Adipocyte (in vitro differentiated cells): ENCODE results near the gene ZNF598.

Experiments
- DNase-seq: peaks from one replicate; pipeline ENCODE4 v3.0.0-alpha.2; 2015; ENCODE audit warnings: low read depth
- H3K27me3 ChIP-seq: replicated peaks from 2 replicates; pipeline ENCODE4 v1.7.0; 2013; ENCODE audit warnings: mild to moderate bottlenecking, low read length, moderate library complexity; ENCODE audit not compliant: control insufficient read depth, insufficient read depth
- H3K36me3 ChIP-seq: 2 replicates; pipeline ENCODE4 v1.7.0; 2013; ENCODE audit warnings: low read length, mild to moderate bottlenecking, moderate library complexity; ENCODE audit not compliant: control insufficient read depth, insufficient read depth, severe bottlenecking
- H3K4me1 ChIP-seq: 2 replicates; pipeline ENCODE4 v1.7.0; 2013; ENCODE audit warnings: mild to moderate bottlenecking, low read length, moderate library complexity; ENCODE audit not compliant: control insufficient read depth, insufficient read depth
- H3K4me3 ChIP-seq: 2 replicates; pipeline ENCODE4 v1.7.0; 2013; ENCODE audit warnings: mild to moderate bottlenecking, low read length, moderate library complexity
- H3K9ac ChIP-seq: 2 replicates; pipeline ENCODE4 v1.7.0; 2013; ENCODE audit warnings: mild to moderate bottlenecking, low read length, moderate library complexity
- H3K9me3 ChIP-seq: 2 replicates; pipeline ENCODE4 v1.7.0; 2013; ENCODE audit warnings: mild to moderate bottlenecking, low read length, moderate library complexity; ENCODE audit not compliant: control insufficient read depth

Gene ZNF598

GRCh38 chr16:2001456-2002355 is 7.9 kb downstream of the ZNF598 start:
- H3K9me3 ChIP-seq, result no peaks in the 10 kb centered on the region
- peaks cover 47% of the 10 kb centered on the region for H3K4me1 ChIP-seq
- H3K27me3 ChIP-seq, result no peaks in the 10 kb centered on the region
- DNase-seq, result no peak
- H3K36me3 ChIP-seq, result peaks cover 52% of the 10 kb centered on the region
- H3K4me3 ChIP-seq, result no peak overlapping the region
- H3K9ac ChIP-seq, result no peak overlapping the region

- H3K9ac ChIP-seq, result no peak overlapping the region
- peaks cover 52% of the 10 kb centered on the region for H3K36me3 ChIP-seq
- H3K4me1 ChIP-seq, result peaks cover 45% of the 10 kb centered on the region
- no peaks in the 10 kb centered on the region for H3K27me3 ChIP-seq
- DNase-seq, result no peak
- no peak overlapping the region for H3K4me3 ChIP-seq
- H3K9me3 ChIP-seq, result no peaks in the 10 kb centered on the region
These were observed 8.6 kb downstream of the ZNF598 start for GRCh38 chr16:2001035-2001434.

GRCh38 chr16:1999866-2000514 is 9.6 kb downstream of the ZNF598 start:
- Histone ChIP-seq H3K4me3 (no peak overlapping the region), H3K9me3 (no peaks in the 10 kb centered on the region), H3K27me3 (no peaks in the 10 kb centered on the region), H3K9ac (no peak overlapping the region), H3K4me1 (peaks cover 35% of the 10 kb centered on the region), H3K36me3 (peaks cover 58% of the 10 kb centered on the region)
- no peak for DNase-seq

DNA sequence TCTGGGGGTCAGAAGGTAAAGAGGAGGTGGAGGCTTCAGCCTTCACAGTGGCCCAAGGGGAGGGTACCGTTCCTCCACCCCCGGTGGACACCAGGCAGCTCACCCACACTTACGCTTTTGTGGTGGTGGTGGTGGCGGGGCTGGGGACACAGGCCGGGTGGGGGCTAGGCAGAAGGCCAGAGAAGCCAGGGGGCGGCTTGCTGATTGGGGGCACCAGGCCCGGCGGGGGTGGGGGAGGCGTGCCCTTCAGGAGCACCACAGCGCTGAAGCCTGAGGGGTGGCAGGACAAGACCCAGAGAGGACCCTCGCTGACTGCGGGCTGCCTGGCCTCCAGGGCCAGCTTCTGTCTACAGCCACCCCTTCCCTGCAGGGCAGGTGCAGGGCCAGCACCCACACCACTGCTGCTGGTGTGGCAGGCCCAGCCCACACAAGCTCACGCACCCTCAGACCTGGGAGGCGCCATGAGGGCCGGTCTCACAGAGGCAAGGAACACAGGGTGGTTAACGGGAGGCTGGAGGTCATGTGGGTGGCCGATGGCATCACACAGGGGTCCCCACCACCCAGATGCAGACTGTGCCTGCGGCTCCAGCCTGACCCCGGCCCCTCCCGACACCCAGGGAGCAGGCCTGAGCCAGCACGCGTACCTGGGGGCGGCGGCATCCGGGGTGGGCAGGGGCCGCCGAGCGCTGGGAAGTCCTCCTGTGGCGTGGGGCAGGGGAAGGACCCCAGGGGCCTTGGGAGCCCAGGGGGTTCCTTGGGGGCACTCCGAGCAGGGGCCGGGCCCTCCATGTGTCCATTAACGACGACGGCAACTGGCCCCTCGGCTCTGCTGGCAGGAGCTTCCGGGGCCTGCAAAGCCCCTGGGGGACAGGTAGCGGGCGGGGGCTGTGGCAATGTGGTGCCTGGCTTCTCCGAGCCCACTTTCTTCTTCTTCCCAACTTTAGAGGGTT is 10.5 kb downstream of the ZNF598 start:
- no peak overlapping the region for H3K9ac ChIP-seq
- H3K4me1 ChIP-seq, result peaks cover 29% of the 10 kb centered on the region
- no peaks in the 10 kb centered on the region for H3K9me3 ChIP-seq
- no peaks in the 10 kb centered on the region for H3K27me3 ChIP-seq
- peaks cover 58% of the 10 kb centered on the region for H3K36me3 ChIP-seq
- no peak for DNase-seq
- no peak overlapping the region for H3K4me3 ChIP-seq

- no peak overlapping the region for H3K4me3 ChIP-seq
- no peaks in the 10 kb centered on the region for H3K27me3 ChIP-seq
- DNase-seq, result no peak
- H3K9me3 ChIP-seq, result no peaks in the 10 kb centered on the region
- peaks cover 56% of the 10 kb centered on the region for H3K36me3 ChIP-seq
- H3K9ac ChIP-seq, result peak overlapping the region; percentile 5
- peaks cover 25% of the 10 kb centered on the region for H3K4me1 ChIP-seq
These were observed 11.2 kb downstream of the ZNF598 start for GRCh38 chr16:1998360-1998835.

- DNase-seq, result peak; percentile 27
- no peaks in the 10 kb centered on the region for H3K9me3 ChIP-seq
- H3K4me1 ChIP-seq, result peaks cover 24% of the 10 kb centered on the region
- H3K36me3 ChIP-seq, result peaks cover 49% of the 10 kb centered on the region
- H3K9ac ChIP-seq, result peak overlapping the region; percentile 47
- H3K4me3 ChIP-seq, result no peak overlapping the region
- H3K27me3 ChIP-seq, result no peaks in the 10 kb centered on the region
These were observed 11.9 kb downstream of the ZNF598 start for GRCh38 chr16:1997494-1998359.

GRCh38 chr16:1993731-1994131 is 15.9 kb downstream of the ZNF598 start:
- no peak for DNase-seq
- Histone ChIP-seq H3K27me3 (peaks cover 18% of the 10 kb centered on the region), H3K36me3 (peaks cover 12% of the 10 kb centered on the region), H3K9me3 (no peaks in the 10 kb centered on the region), H3K4me3 (no peak overlapping the region), H3K4me1 (peaks cover 30% of the 10 kb centered on the region), H3K9ac (no peak overlapping the region)

DNA sequence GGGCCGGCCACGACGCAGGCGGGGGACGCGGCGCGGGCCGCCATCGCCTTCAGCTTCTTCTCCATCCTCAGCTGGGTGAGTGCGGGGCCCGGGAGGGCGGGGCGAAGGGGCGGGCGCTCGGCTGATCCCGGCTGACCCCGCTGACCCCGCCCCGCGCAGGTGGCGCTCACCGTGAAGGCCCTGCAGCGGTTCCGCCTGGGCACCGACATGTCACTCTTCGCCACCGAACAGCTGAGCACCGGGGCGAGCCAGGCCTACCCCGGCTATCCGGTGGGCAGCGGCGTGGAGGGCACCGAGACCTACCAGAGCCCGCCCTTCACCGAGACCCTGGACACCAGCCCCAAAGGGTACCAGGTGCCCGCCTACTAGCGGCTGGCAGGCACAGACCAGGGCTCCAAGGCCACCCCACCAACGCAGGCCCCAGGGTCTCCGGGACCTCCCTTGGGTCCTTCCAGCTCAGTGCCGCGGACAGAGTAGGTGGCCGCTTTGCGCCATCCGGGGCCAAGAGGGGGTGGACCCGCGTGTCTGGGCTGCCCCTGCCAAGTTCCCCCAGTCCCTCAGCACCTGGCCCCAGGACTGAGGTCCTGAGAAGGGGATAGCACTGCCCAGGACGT is 16.8 kb downstream of the ZNF598 start:
- Histone ChIP-seq H3K9me3 (no peaks in the 10 kb centered on the region), H3K36me3 (peaks cover 7% of the 10 kb centered on the region), H3K27me3 (peaks cover 18% of the 10 kb centered on the region), H3K4me3 (no peak overlapping the region), H3K4me1 (peaks cover 24% of the 10 kb centered on the region), H3K9ac (no peak overlapping the region)
- no peak for DNase-seq

- Histone ChIP-seq H3K9ac (peak overlapping the region; percentile 56), H3K36me3 (peaks cover 6% of the 10 kb centered on the region), H3K27me3 (peaks cover 18% of the 10 kb centered on the region)
These were observed 17.5 kb downstream of the ZNF598 start for GRCh38 chr16:1991948-1992703.

More at GRCh38 chr16:1991948-1992703, 17.5 kb downstream of the ZNF598 start:
- H3K4me3 ChIP-seq, result peak overlapping the region; percentile 73
- H3K4me1 ChIP-seq, result peaks cover 17% of the 10 kb centered on the region
- peak; percentile 97 for DNase-seq
- no peaks in the 10 kb centered on the region for H3K9me3 ChIP-seq
